HepG2 (cell line): ENCODE results near the gene TH. TPM values are rescaled to one million over a fixed set of nuclear protein-coding genes. Genes with fewer than 3 reads are reported as not detected.

ENCODE experiments used
- ARID2 ChIP-seq: sonication (generic); formaldehyde crosslinking; IDR thresholded peaks from 2 replicates; pipeline ENCODE4 v1.8.1; 2022; ENCODE audit warnings: mild to moderate bottlenecking, missing genetic modification reagents, borderline replicate concordance
- ATAD3A ChIP-seq: sonication (generic); formaldehyde crosslinking; IDR thresholded peaks from 2 replicates; pipeline ENCODE4 v1.4.0; 2020; ENCODE audit warnings: missing genetic modification reagents
- ATF5 ChIP-seq: sonication (generic); formaldehyde crosslinking; IDR thresholded peaks from 2 replicates; pipeline ENCODE4 v1.4.0; 2020; ENCODE audit warnings: mild to moderate bottlenecking, low read depth, missing genetic modification reagents
- ATF7 ChIP-seq, 2 experiments: fragments of 450-650 bp in 1 of 2; sonication (generic) in 1 of 2; formaldehyde crosslinking in 1 of 2; IDR thresholded peaks; 2 replicates each; pipeline versions ENCODE4 v1.4.0 to v1.6.1; 2016 to 2020; ENCODE audit warnings: antibody characterized with exemption in 1 of 2, mild to moderate bottlenecking in 1 of 2, missing genetic modification reagents in 1 of 2
- CSRNP2 ChIP-seq: sonication (generic); formaldehyde crosslinking; conservative IDR thresholded peaks from 2 replicates; pipeline ENCODE4 v1.8.0; 2022; ENCODE audit warnings: low read depth, missing genetic modification reagents
- ISL2 ChIP-seq: sonication (generic); formaldehyde crosslinking; IDR thresholded peaks from 2 replicates; pipeline ENCODE4 v1.5.0; 2020; ENCODE audit warnings: missing genetic modification reagents
- JUND ChIP-seq: sonication (generic); formaldehyde crosslinking; IDR thresholded peaks from 2 replicates; pipeline ENCODE4 v1.8.0; 2022; ENCODE audit warnings: mild to moderate bottlenecking, missing genetic modification reagents
- MAF1 ChIP-seq: sonication (generic); formaldehyde crosslinking; IDR thresholded peaks from 2 replicates; pipeline ENCODE4 v1.5.0; 2020; ENCODE audit warnings: missing genetic modification reagents, borderline replicate concordance
- MED1 ChIP-seq: sonication (generic); formaldehyde crosslinking; IDR thresholded peaks from 2 replicates; pipeline ENCODE4 v1.4.0; 2020; ENCODE audit warnings: missing genetic modification reagents
- NFYB ChIP-seq: sonication (generic); formaldehyde crosslinking; IDR thresholded peaks from 2 replicates; pipeline ENCODE4 v1.4.0; 2020; ENCODE audit warnings: missing genetic modification reagents
- PCBP1 ChIP-seq: fragments of 200-400 bp; formaldehyde crosslinking; IDR thresholded peaks from 2 replicates; pipeline ENCODE4 v1.6.1; 2017; ENCODE audit warnings: mild to moderate bottlenecking, low read depth, low read length, borderline replicate concordance
- PLSCR1 ChIP-seq: sonication (generic); formaldehyde crosslinking; IDR thresholded peaks from 2 replicates; pipeline ENCODE4 v1.5.0; 2020; ENCODE audit warnings: missing genetic modification reagents, mild to moderate bottlenecking, borderline replicate concordance
- POLR2A ChIP-seq, 2 experiments: IDR thresholded peaks; 2 replicates each; pipeline ENCODE4 v1.6.1; 2011; ENCODE audit warnings: low read depth in 2 of 2, low read length in 2 of 2, mild to moderate bottlenecking in 1 of 2, moderate library complexity in 1 of 2; ENCODE audit not compliant: insufficient read depth in 1 of 2
- RARG ChIP-seq: sonication (generic); formaldehyde crosslinking; IDR thresholded peaks from 2 replicates; pipeline ENCODE4 v1.4.0; 2020; ENCODE audit warnings: low read depth, mild to moderate bottlenecking, missing genetic modification reagents
- RFX3 ChIP-seq: IDR thresholded peaks from 2 replicates; pipeline ENCODE4 v1.6.1; 2016; ENCODE audit warnings: missing biosample characterization, missing genetic modification reagents
- RFXANK ChIP-seq: IDR thresholded peaks from 2 replicates; pipeline ENCODE4 v1.6.1; 2016
- SNAPC5 ChIP-seq: sonication (generic); formaldehyde crosslinking; IDR thresholded peaks from 2 replicates; pipeline ENCODE4 v1.8.1; 2023; ENCODE audit warnings: mild to moderate bottlenecking, missing genetic modification reagents, borderline replicate concordance
- SP5 ChIP-seq: IDR thresholded peaks from 2 replicates; pipeline ENCODE4 v1.6.1; 2016; ENCODE audit warnings: low read depth, borderline replicate concordance
- TOE1 ChIP-seq: sonication (generic); formaldehyde crosslinking; IDR thresholded peaks from 2 replicates; pipeline ENCODE4 v1.4.0; 2020; ENCODE audit warnings: mild to moderate bottlenecking, missing genetic modification reagents
- ZBTB34 ChIP-seq: sonication (generic); formaldehyde crosslinking; IDR thresholded peaks from 2 replicates; pipeline ENCODE4 v1.8.0; 2022; ENCODE audit warnings: mild to moderate bottlenecking, missing genetic modification reagents
- ZFP82 ChIP-seq: sonication (generic); formaldehyde crosslinking; IDR thresholded peaks from 2 replicates; pipeline ENCODE4 v1.5.1; 2020; ENCODE audit warnings: mild to moderate bottlenecking, missing genetic modification reagents, borderline replicate concordance
- ZFP90 ChIP-seq: sonication (generic); formaldehyde crosslinking; IDR thresholded peaks from 2 replicates; pipeline ENCODE4 v1.8.0; 2022; ENCODE audit warnings: missing genetic modification reagents, mild to moderate bottlenecking, inconsistent platforms, borderline replicate concordance
- ZKSCAN1 ChIP-seq: fragments of 150-350 bp; IDR thresholded peaks from 2 replicates; pipeline ENCODE4 v1.6.1; 2014; ENCODE audit warnings: low read length
- ZNF12 ChIP-seq: sonication (generic); formaldehyde crosslinking; IDR thresholded peaks from 2 replicates; pipeline ENCODE4 v1.5.0; 2020; ENCODE audit warnings: missing genetic modification reagents
- ZNF205 ChIP-seq: IDR thresholded peaks from 2 replicates; pipeline ENCODE4 v1.6.1; 2018; ENCODE audit warnings: missing biosample characterization, missing genetic modification reagents
- ZNF713 ChIP-seq: sonication (generic); formaldehyde crosslinking; IDR thresholded peaks from 2 replicates; pipeline ENCODE4 v1.4.0; 2020; ENCODE audit warnings: mild to moderate bottlenecking, missing genetic modification reagents
- ZNF839 ChIP-seq: sonication (generic); formaldehyde crosslinking; IDR thresholded peaks from 2 replicates; pipeline ENCODE4 v1.4.0; 2020; ENCODE audit warnings: missing genetic modification reagents, mild to moderate bottlenecking, borderline replicate concordance
- polyA plus RNA-seq, 8 experiments: library from polyadenylated mRNA; depleted of rRNA in 3 of 8; stranded (reverse) in 7 of 8; unstranded in 1 of 8; fragments of >200 nt; fragmentation: Illumina TruSeq in 4 of 8; extraction: Trizol in 4 of 8; gene quantifications; 2 replicates each; pipeline versions ENCODE4 v1.2.1 to v1.2.3, GENCODE V29; 2011 to 2016; ENCODE audit warnings: low read depth in 4 of 8, missing spikeins in 1 of 8, mixed read lengths in 1 of 8; ENCODE audit not compliant: insufficient read depth in 1 of 8
- total RNA-seq, 5 experiments: library from RNA; depleted of rRNA; stranded (reverse); fragments of >200 nt; fragmentation: Illumina TruSeq; extraction: Trizol; gene quantifications; 2 replicates each; pipeline ENCODE4 v1.2.3, GENCODE V29; 2016; ENCODE audit warnings: low read depth in 1 of 5

The TH gene
- total and polyA plus RNA-seq, 2 of the 13 experiments (the other 11 are each of a cell fraction or from before 2014, with no cell fraction given): 0.36 TPM; not detected in 1

GRCh38 chr11:2131371-2132236 lies 40.0 kb downstream of the TH start (continued):
- no peak for TF ChIP-seq RARG (CRISPR knock-in tag)
- no peak; the same call in 1 of the 2 replicates for TF ChIP-seq SNAPC5 (CRISPR knock-in tag)
- no peak; a peak in 1 of 4 replicates for TF ChIP-seq POLR2A (IDR thresholded peaks at IDR 0.05; ENCODE audit: insufficient read depth in 1 of 2, low read depth in 2 of 2, low read length in 2 of 2)
- TF ChIP-seq CSRNP2 (CRISPR knock-in tag): peak; percentile 4; the same call in 1 of the 2 replicates
- no peak for TF ChIP-seq ZBTB34
- TF ChIP-seq RFXANK: no peak
- no peak for TF ChIP-seq NFYB (CRISPR knock-in tag)
- peak; percentile 49; the same call in 1 of the 2 replicates for TF ChIP-seq ZFP82
- TF ChIP-seq SP5 (CRISPR knock-in tag): no peak
- no peak; the same call in none of the 2 replicates for TF ChIP-seq ARID2 (CRISPR knock-in tag)
- TF ChIP-seq ATF7 (IDR thresholded peaks at IDR 0.05): 0 out of 2 replicates have a peak, but pooled peaks have one; percentile 16
- no peak for TF ChIP-seq ATF7 (CRISPR knock-in tag; IDR thresholded peaks at IDR 0.05)
- peak; percentile 51; the same call in 1 of the 2 replicates for TF ChIP-seq ZFP90
- TF ChIP-seq MAF1 (CRISPR knock-in tag): no peak
- TF ChIP-seq ATAD3A (CRISPR knock-in tag): no peak
- peak; percentile 87; the same call in 1 of the 2 replicates for TF ChIP-seq ZNF713 (CRISPR knock-in tag)
- TF ChIP-seq MED1 (CRISPR knock-in tag): no peak
- no peak for TF ChIP-seq ZNF12 (CRISPR knock-in tag)
- TF ChIP-seq TOE1 (CRISPR knock-in tag): no peak
- TF ChIP-seq ATF5 (CRISPR knock-in tag): no peak
- TF ChIP-seq PCBP1: no peak
- TF ChIP-seq ZNF205 (CRISPR knock-in tag): no peak
- peak; percentile 38; the same call in 1 of the 2 replicates for TF ChIP-seq JUND
- no peak for TF ChIP-seq ZKSCAN1
- no peak for TF ChIP-seq RFX3 (CRISPR knock-in tag)
- TF ChIP-seq ZNF839 (CRISPR knock-in tag): peak; percentile 83; the same call in 1 of the 2 replicates
- TF ChIP-seq PLSCR1 (CRISPR knock-in tag): no peak
- no peak for TF ChIP-seq ISL2 (CRISPR knock-in tag)
